GM21367 (cell line): Measurements from ENCODE around the gene SH3GL2.
A peak's percentile ranks its signal among the peaks of the same experiment; 100 is the strongest.

Experiments
- ATAC-seq: cut with Tn5 transposase; IDR thresholded peaks from one replicate; pipeline ENCODE4 v1.9.1; 2021; ENCODE audit not compliant: unreplicated experiment

The SH3GL2 gene

DNA sequence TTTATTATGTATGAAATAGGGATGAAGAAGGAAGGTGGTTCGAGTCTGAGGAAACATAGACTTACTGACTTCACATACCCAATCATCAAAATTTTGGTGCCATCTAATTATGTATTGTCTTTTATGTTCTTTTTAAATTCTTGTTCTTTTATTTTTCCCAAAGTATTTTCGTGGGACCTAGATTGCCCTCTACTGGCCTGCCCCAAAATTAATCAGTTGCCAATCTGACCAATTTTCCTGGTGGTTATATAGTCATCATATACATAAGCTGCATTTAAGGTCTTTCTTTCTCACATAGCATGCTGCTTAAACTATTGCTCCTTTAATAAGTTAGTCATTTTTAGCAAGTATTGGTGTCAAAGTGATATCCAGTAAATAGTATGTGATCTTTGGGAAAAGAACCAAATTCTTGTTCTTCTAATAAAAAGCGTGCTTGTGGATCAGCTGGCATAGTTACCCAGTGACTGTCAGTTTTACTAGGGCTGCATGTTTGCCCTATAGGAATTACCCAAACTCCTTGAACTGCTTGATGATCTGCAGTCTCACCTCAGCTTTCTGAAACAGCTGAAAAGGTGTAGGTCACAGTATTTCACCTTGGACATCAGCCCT, 223.5 kb downstream of the SH3GL2 start:
- ATAC-seq, result no peak

GRCh38 chr9:17807613-17808282, 228.9 kb downstream of the SH3GL2 start:
- ATAC-seq, result no peak

DNA sequence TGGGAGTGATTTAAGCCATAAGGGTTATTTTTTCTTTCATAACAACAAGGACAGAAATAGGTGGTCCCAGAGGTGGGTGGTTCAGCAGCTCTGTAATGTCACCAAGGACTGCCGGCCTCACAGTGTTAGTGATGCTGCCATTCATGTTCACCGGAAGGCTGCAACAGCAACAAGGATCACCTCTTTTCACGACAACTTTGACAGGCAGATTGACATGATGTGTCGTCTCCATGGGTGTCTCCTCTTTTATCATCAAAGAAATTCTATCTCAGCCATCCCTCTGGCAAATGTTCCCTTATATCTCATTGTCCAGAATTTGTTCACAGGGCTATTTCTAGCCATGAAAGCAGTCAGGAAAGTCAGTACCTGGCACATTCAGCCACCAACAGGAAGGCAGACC, 231.5 kb downstream of the SH3GL2 start:
- ATAC-seq, result no peak

GRCh38 chr9:17810728-17811571, 232.1 kb downstream of the SH3GL2 start:
- ATAC-seq, result peak; percentile 54

GRCh38 chr9:17813798-17814197, 234.9 kb downstream of the SH3GL2 start:
- ATAC-seq, result no peak

GRCh38 chr9:17816431-17817027, 237.7 kb downstream of the SH3GL2 start:
- ATAC-seq, result no peak

DNA sequence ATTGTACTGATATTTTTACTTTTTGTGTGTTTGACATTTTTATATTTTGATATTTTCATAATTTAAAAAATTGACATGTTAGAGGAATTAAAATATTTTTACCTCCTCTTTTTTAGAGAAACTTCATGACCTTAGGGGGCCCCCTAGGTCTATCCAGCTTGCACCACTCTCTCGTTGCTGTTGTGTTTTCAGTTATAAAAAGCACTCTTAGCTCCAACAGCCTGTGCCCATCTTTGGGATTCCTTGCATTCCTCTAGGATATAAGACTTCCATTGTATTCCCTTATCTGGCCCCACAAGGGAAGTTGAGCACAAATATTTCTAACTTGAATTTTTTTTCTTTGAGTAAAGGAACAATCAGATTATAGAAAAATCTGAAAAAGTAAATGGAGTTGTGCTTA, 245.3 kb downstream of the SH3GL2 start:
- ATAC-seq, result no peak

GRCh38 chr9:17824616-17825264, 245.9 kb downstream of the SH3GL2 start:
- ATAC-seq, result no peak

- no peak for ATAC-seq
Measured at GRCh38 chr9:17825265-17825659, 246.4 kb downstream of the SH3GL2 start.

GRCh38 chr9:17829064-17829463, 250.2 kb downstream of the SH3GL2 start:
- no peak for ATAC-seq

DNA sequence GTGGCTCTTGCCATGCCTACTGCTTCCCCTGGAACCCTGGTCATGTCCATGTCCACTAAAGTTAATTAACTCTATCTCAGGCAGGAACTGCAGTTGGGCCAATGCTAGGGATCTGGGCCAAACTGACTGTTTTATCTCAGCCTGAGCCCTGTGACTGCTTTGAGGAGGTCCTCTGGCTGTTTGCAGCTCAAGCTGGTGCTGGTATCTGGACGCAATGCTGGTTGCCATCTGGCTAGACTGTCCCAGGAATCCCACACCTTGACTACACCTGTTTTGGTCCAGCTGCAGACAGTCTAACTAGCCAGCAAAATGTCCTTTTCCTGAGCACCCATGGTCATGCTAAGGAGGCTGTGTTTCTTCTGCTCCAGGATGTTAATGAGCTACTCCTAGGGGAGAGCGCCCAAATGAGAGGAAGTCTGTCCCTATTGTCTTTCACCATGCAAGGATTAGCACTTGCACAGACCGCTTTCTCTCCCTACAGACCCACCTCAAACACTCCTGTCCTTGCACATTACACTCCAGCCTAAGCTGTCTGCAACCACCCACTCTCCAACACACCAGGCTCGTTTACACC, 251.0 kb downstream of the SH3GL2 start:
- ATAC-seq, result no peak

- ATAC-seq, result no peak
Measured at GRCh38 chr9:17832812-17833211, 253.9 kb downstream of the SH3GL2 start.

- no peak for ATAC-seq
Measured at GRCh38 chr9:17833846-17834245, 255.0 kb downstream of the SH3GL2 start.

DNA sequence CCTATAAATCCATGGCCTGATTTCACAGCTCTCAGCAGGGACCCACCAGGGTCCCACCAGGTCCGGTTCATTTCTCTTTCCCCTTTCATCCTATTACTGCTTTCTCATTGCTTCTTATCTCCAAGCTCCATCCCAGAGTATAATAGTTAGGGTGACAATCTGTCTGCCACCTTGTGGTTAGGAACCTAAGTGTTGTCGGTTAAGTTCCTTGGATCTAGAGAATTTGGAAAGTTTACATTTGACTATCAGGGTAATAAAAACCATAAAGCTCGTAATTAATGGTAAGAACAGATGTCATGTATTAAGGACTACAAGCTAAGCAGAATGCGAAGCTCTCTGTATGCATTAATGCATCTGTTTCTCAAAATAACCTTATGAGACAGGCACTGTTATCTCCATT, 259.1 kb downstream of the SH3GL2 start:
- no peak for ATAC-seq

DNA sequence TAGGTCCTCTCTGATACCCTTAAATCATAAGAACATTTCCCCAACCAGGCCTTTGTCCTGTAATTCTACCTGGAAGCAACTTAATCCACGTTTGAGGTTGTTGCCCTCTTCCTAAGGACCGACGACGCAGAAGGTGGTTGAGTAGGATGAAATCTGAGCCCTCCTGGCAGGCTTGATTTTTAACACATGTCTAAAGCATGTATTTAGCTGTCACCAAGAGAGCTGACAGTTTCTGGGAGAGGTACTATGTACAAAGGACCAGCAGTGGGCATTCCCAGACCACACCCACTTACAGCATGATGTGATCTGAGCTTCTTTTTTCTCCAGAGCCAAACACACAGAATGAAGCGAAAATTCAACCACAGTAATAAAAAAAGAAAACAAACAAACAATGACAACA, 260.9 kb downstream of the SH3GL2 start:
- ATAC-seq, result no peak

- ATAC-seq, result no peak
Measured at GRCh38 chr9:17843236-17843635, 264.4 kb downstream of the SH3GL2 start.
